GM23338 (cell line): Measurements from ENCODE around the gene PAEP. TPM values are rescaled to one million over a fixed set of nuclear protein-coding genes. Genes with fewer than 3 reads are reported as not detected.

ENCODE experiments used
- ATAC-seq: fragments of 200-7000 bp; cut with Tn5 transposase; 3 replicates; pipeline ENCODE4 v1.9.1; 2020
- DNase-seq: peaks from one replicate; pipeline ENCODE4 v3.0.0-alpha.2; 2015; ENCODE audit warnings: low spot score
- H2AFZ ChIP-seq: fragments of 200-600 bp; sonication (generic); 2 replicates; pipeline ENCODE4 v1.8.0; 2016; ENCODE audit warnings: antibody characterized with exemption, mild to moderate bottlenecking, moderate library complexity
- H3F3A ChIP-seq: fragments of 200-600 bp; sonication (generic); replicated peaks from 2 replicates; pipeline ENCODE4 v1.8.0; 2017; ENCODE audit warnings: antibody characterized with exemption, mixed run types, low read depth
- H3K27ac ChIP-seq: fragments of 200-600 bp; sonication (generic); 2 replicates; pipeline ENCODE4 v1.6.1; 2016; ENCODE audit warnings: low read depth
- H3K27me3 ChIP-seq: fragments of 200-600 bp; sonication (generic); 2 replicates; pipeline ENCODE4 v1.8.0; 2016; ENCODE audit warnings: mild to moderate bottlenecking, mixed run types, moderate library complexity; ENCODE audit not compliant: insufficient read depth
- H3K36me3 ChIP-seq: fragments of 200-600 bp; sonication (generic); 2 replicates; pipeline ENCODE4 v1.8.0; 2016; ENCODE audit warnings: mild to moderate bottlenecking; ENCODE audit not compliant: insufficient read depth
- H3K4me1 ChIP-seq: fragments of 200-600 bp; sonication (generic); 2 replicates; pipeline ENCODE4 v1.8.0; 2016; ENCODE audit warnings: mild to moderate bottlenecking, moderate library complexity; ENCODE audit not compliant: insufficient read depth
- H3K4me2 ChIP-seq: fragments of 200-600 bp; sonication (generic); 2 replicates; pipeline ENCODE4 v1.7.1; 2017; ENCODE audit warnings: mixed run types
- H3K4me3 ChIP-seq: fragments of 200-600 bp; sonication (generic); 2 replicates; pipeline ENCODE4 v1.6.1; 2016; ENCODE audit warnings: mixed run types
- H3K79me2 ChIP-seq: fragments of 200-600 bp; sonication (generic); replicated peaks from 2 replicates; pipeline ENCODE4 v1.8.0; 2017; ENCODE audit warnings: mild to moderate bottlenecking; ENCODE audit not compliant: insufficient read depth
- H3K9me2 ChIP-seq: fragments of 200-600 bp; sonication (generic); 2 replicates; pipeline ENCODE4 v1.8.0; 2017; ENCODE audit not compliant: insufficient read depth
- H4K20me1 ChIP-seq: fragments of 200-600 bp; sonication (generic); replicated peaks from 2 replicates; pipeline ENCODE4 v1.8.0; 2017; ENCODE audit warnings: mild to moderate bottlenecking; ENCODE audit not compliant: insufficient read depth
- H3K27ac Mint-ChIP-seq: 2 replicates; pipeline ENCODE4 v1.8.0; 2020; ENCODE audit warnings: inconsistent platforms, mild to moderate bottlenecking, moderate library complexity, mixed read lengths
- H3K27me3 Mint-ChIP-seq: 3 replicates; pipeline ENCODE4 v1.8.0; 2022; ENCODE audit warnings: low read depth, mild to moderate bottlenecking, moderate library complexity, mixed read lengths, inconsistent platforms; ENCODE audit not compliant: insufficient read depth, poor library complexity
- H3K36me3 Mint-ChIP-seq: 3 replicates; pipeline ENCODE4 v1.8.0; 2021; ENCODE audit warnings: low read depth, mild to moderate bottlenecking, inconsistent platforms, moderate library complexity, mixed read lengths
- H3K4me1 Mint-ChIP-seq: 3 replicates; pipeline ENCODE4 v1.8.0; 2020; ENCODE audit warnings: mild to moderate bottlenecking, inconsistent platforms, mixed read lengths
- H3K4me3 Mint-ChIP-seq: 3 replicates; pipeline ENCODE4 v1.8.0; 2021; ENCODE audit warnings: moderate library complexity, mild to moderate bottlenecking, inconsistent platforms, mixed read lengths
- H3K9me3 Mint-ChIP-seq: 3 replicates; pipeline ENCODE4 v1.8.0; 2020; ENCODE audit warnings: moderate library complexity, mild to moderate bottlenecking, inconsistent platforms, mixed read lengths
- CREB1 ChIP-seq: fragments of 250-450 bp; sonication (Bioruptor Pico); IDR thresholded peaks from 2 replicates; pipeline ENCODE4 v1.5.0; 2020; ENCODE audit warnings: low read depth, mild to moderate bottlenecking, moderate library complexity
- ETS1 ChIP-seq: IDR thresholded peaks from 2 replicates; pipeline ENCODE4 v1.6.1; 2016; ENCODE audit warnings: antibody characterized with exemption
- EZH2 ChIP-seq: fragments of 200-600 bp; sonication (generic); IDR thresholded peaks from one replicate; pipeline ENCODE4 v1.8.0; 2017; ENCODE audit warnings: antibody characterized with exemption, mild to moderate bottlenecking, low read depth; ENCODE audit not compliant: unreplicated experiment
- EZH2phosphoT487 ChIP-seq: fragments of 200-600 bp; sonication (generic); IDR thresholded peaks from one replicate; pipeline ENCODE4 v1.8.1; 2018; ENCODE audit warnings: antibody characterized with exemption; ENCODE audit not compliant: unreplicated experiment
- JUNB ChIP-seq: IDR thresholded peaks from one replicate; pipeline ENCODE4 v1.6.1; 2016; ENCODE audit warnings: antibody characterized with exemption; ENCODE audit not compliant: unreplicated experiment
- NANOG ChIP-seq: IDR thresholded peaks from 2 replicates; pipeline ENCODE4 v1.6.1; 2016; ENCODE audit warnings: antibody characterized with exemption, borderline replicate concordance
- POLR2AphosphoS5 ChIP-seq: IDR thresholded peaks from 2 replicates; pipeline ENCODE4 v1.6.1; 2016; ENCODE audit warnings: antibody characterized with exemption, low read depth
- STAT1 ChIP-seq: IDR thresholded peaks from one replicate; pipeline ENCODE4 v1.6.1; 2016; ENCODE audit warnings: antibody characterized with exemption; ENCODE audit not compliant: unreplicated experiment
- ZNF114 ChIP-seq: fragments of 250-450 bp; sonication (Bioruptor Pico); IDR thresholded peaks from 2 replicates; pipeline ENCODE4 v1.5.0; 2020; ENCODE audit warnings: mild to moderate bottlenecking, moderate library complexity
- ZNF331 ChIP-seq: fragments of 250-450 bp; sonication (Bioruptor Pico); IDR thresholded peaks from 2 replicates; pipeline ENCODE4 v1.5.0; 2020; ENCODE audit warnings: low read depth, mild to moderate bottlenecking, moderate library complexity
- polyA plus RNA-seq: library from polyadenylated mRNA; unstranded; fragments of >200 nt; fragmentation: Nextera tagmentation; extraction: Ambion mirVana; gene quantifications from 2 replicates; pipeline ENCODE4 v1.2.1, GENCODE V29; 2016
- total RNA-seq: library from RNA; depleted of rRNA; stranded (reverse); fragments of >200 nt; shearing (Covaris generic); gene quantifications from 2 replicates; pipeline ENCODE4 v1.2.3, GENCODE V29; 2014
- TF ChIP-seq, protein P1 (sequence below), 2 experiments: fragments of 200-600 bp in 1 of 2; sonication (generic) in 1 of 2; conservative IDR thresholded peaks; 2 replicates each; pipeline versions ENCODE4 v1.5.1 to v1.6.1; 2016 to 2017; ENCODE audit warnings: antibody characterized with exemption in 2 of 2, low read depth in 2 of 2, mild to moderate bottlenecking in 2 of 2, moderate library complexity in 1 of 2
- TF ChIP-seq, protein P2 (sequence below): IDR thresholded peaks from one replicate; pipeline ENCODE4 v1.6.1; 2018; ENCODE audit warnings: antibody characterized with exemption; ENCODE audit not compliant: unreplicated experiment

The PAEP gene
- total and polyA plus RNA-seq, 2 experiments from 2014 or later = not detected

GRCh38 chr9:135533113-135533512 is 28.4 kb upstream of the PAEP start:
- Histone ChIP-seq H3K4me2 (no peak overlapping the region), H3K4me3 (no peak overlapping the region), H3K27ac (no peak overlapping the region), H3F3A (no peaks in the 10 kb centered on the region), H3K4me1 (no peaks in the 10 kb centered on the region), H3K9me2 (no peaks in the 10 kb centered on the region), H3K27me3 (no peaks in the 10 kb centered on the region), H4K20me1 (no peaks in the 10 kb centered on the region), H3K36me3 (no peaks in the 10 kb centered on the region), H2AFZ (no peak overlapping the region), H3K79me2 (no peaks in the 10 kb centered on the region)
- ATAC-seq = no peak
- Mint-ChIP-seq H3K4me3 (no peak overlapping the region), H3K36me3 (no peaks in the 10 kb centered on the region), H3K27ac (no peak overlapping the region), H3K27me3 (peaks cover 4% of the 10 kb centered on the region), H3K4me1 (peaks cover 9% of the 10 kb centered on the region; the same call in 2 of the 3 replicates), H3K9me3 (peaks cover 3% of the 10 kb centered on the region; the same call in 1 of the 3 replicates)
- no peak for TF ChIP-seq NANOG
- no peak for TF ChIP-seq ZNF114 (CRISPR knock-in tag)
- no peak for TF ChIP-seq JUNB
- TF ChIP-seq EZH2 = no peak
- no peak for DNase-seq

GRCh38 chr9:135533674-135534073 is 27.9 kb upstream of the PAEP start:
- H3K4me3 Mint-ChIP-seq = no peak overlapping the region
- no peaks in the 10 kb centered on the region for H3K79me2 ChIP-seq
- peaks cover 9% of the 10 kb centered on the region; the same call in 2 of the 3 replicates for H3K4me1 Mint-ChIP-seq
- DNase-seq = no peak
- H3K4me2 ChIP-seq = no peak overlapping the region
- H3F3A ChIP-seq = no peaks in the 10 kb centered on the region
- H3K36me3 Mint-ChIP-seq = no peaks in the 10 kb centered on the region
- no peak overlapping the region for H3K27ac Mint-ChIP-seq
- no peak for ATAC-seq
- peaks cover 4% of the 10 kb centered on the region for H3K27me3 Mint-ChIP-seq
- H3K27me3 ChIP-seq = no peaks in the 10 kb centered on the region
- no peaks in the 10 kb centered on the region for H3K36me3 ChIP-seq
- H3K4me1 ChIP-seq = no peaks in the 10 kb centered on the region
- peaks cover 3% of the 10 kb centered on the region; the same call in 1 of the 3 replicates for H3K9me3 Mint-ChIP-seq
- H2AFZ ChIP-seq = no peak overlapping the region; the same call in 1 of the 2 replicates
- no peaks in the 10 kb centered on the region for H3K9me2 ChIP-seq
- no peaks in the 10 kb centered on the region for H4K20me1 ChIP-seq
- H3K4me3 ChIP-seq = no peak overlapping the region
- no peak overlapping the region for H3K27ac ChIP-seq
- no peak for TF ChIP-seq EZH2phosphoT487
- TF ChIP-seq ZNF114 (CRISPR knock-in tag) = no peak
- no peak for TF ChIP-seq EZH2
- no peak for TF ChIP-seq JUNB
- TF ChIP-seq, protein P1, sequence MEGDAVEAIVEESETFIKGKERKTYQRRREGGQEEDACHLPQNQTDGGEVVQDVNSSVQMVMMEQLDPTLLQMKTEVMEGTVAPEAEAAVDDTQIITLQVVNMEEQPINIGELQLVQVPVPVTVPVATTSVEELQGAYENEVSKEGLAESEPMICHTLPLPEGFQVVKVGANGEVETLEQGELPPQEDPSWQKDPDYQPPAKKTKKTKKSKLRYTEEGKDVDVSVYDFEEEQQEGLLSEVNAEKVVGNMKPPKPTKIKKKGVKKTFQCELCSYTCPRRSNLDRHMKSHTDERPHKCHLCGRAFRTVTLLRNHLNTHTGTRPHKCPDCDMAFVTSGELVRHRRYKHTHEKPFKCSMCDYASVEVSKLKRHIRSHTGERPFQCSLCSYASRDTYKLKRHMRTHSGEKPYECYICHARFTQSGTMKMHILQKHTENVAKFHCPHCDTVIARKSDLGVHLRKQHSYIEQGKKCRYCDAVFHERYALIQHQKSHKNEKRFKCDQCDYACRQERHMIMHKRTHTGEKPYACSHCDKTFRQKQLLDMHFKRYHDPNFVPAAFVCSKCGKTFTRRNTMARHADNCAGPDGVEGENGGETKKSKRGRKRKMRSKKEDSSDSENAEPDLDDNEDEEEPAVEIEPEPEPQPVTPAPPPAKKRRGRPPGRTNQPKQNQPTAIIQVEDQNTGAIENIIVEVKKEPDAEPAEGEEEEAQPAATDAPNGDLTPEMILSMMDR (conservative IDR thresholded peaks at IDR 0.05; ENCODE audit: low read depth in 2 of 2) = no peak
- no peak for TF ChIP-seq POLR2AphosphoS5
- no peak for TF ChIP-seq ETS1
- TF ChIP-seq CREB1 (CRISPR knock-in tag) = no peak
- TF ChIP-seq, protein P2, sequence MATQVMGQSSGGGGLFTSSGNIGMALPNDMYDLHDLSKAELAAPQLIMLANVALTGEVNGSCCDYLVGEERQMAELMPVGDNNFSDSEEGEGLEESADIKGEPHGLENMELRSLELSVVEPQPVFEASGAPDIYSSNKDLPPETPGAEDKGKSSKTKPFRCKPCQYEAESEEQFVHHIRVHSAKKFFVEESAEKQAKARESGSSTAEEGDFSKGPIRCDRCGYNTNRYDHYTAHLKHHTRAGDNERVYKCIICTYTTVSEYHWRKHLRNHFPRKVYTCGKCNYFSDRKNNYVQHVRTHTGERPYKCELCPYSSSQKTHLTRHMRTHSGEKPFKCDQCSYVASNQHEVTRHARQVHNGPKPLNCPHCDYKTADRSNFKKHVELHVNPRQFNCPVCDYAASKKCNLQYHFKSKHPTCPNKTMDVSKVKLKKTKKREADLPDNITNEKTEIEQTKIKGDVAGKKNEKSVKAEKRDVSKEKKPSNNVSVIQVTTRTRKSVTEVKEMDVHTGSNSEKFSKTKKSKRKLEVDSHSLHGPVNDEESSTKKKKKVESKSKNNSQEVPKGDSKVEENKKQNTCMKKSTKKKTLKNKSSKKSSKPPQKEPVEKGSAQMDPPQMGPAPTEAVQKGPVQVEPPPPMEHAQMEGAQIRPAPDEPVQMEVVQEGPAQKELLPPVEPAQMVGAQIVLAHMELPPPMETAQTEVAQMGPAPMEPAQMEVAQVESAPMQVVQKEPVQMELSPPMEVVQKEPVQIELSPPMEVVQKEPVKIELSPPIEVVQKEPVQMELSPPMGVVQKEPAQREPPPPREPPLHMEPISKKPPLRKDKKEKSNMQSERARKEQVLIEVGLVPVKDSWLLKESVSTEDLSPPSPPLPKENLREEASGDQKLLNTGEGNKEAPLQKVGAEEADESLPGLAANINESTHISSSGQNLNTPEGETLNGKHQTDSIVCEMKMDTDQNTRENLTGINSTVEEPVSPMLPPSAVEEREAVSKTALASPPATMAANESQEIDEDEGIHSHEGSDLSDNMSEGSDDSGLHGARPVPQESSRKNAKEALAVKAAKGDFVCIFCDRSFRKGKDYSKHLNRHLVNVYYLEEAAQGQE = no peak
- no peak for TF ChIP-seq STAT1
- TF ChIP-seq ZNF331 (CRISPR knock-in tag) = no peak
